Measurements from ENCODE around the gene MTA1. TPM values are rescaled to one million over a fixed set of nuclear protein-coding genes. Genes with fewer than 3 reads are reported as not detected.

The MTA1 gene
- polyA plus RNA-seq, 2 donors: 37.4 to 70.4 TPM

- WGBS, 2 donors: 50 to 72% methylated on average over 19 to 27 of the region's 27 CpGs
These were observed 79.8 kb downstream of the MTA1 start for GRCh38 chr14:105499256-105500035.

DNA sequence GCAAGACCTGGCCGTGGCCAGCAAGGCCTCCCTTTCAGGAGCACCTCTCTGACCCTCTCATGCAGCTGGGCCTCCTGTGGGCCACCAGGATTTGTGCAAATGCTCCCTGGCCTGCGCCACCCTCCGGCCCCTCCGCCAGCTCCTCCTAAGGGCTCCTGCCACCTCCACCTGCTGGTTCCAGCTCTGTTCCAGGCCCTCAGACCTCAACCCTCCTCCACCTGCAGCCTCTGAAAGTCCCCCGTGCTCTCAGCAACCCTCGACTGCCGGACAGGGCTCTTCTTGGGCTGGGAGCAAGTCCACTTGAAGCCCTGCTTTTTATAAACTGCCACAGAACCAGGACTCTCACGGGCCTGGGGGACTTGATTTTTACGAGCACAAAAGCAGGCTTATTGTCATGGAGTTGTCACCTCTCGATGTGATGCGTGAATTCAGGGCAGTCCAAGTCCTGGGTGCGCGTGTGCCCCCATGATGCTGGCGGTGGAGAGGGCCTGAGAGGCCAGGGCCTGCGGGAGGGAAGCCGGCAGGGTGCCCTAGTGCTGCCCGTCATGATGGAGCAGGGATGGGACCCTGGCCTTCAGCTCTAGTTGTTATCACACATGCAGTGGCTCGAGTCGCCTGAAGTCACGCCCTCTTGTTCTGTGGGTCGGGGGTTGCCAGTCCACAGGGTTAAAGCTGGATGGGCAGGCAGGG lies 80.6 kb downstream of the MTA1 start:
- H3K27me3 ChIP-seq (ENCODE audit: control insufficient read depth in 1 of 2, insufficient read depth in 2 of 2, low read length in 2 of 2): no peaks in the 10 kb centered on the region

More at GRCh38 chr14:105499256-105500035, 79.8 kb downstream of the MTA1 start:
- no peak overlapping the region for H3K27ac ChIP-seq (ENCODE audit: low read depth in 2 of 2, low read length in 1 of 2)
- no peak overlapping the region for H3K4me3 ChIP-seq (ENCODE audit: low read depth in 1 of 2, low read length in 2 of 2)
- peaks cover 0 to 9% of the 10 kb centered on the region in 2 donors for H3K36me3 ChIP-seq (ENCODE audit: control insufficient read depth in 2 of 2, insufficient read depth in 2 of 2, low read length in 1 of 2)
- H3K27me3 ChIP-seq (ENCODE audit: control insufficient read depth in 1 of 2, insufficient read depth in 2 of 2, low read length in 2 of 2): no peaks in the 10 kb centered on the region
- H3K4me1 ChIP-seq (ENCODE audit: control insufficient read depth in 2 of 2, insufficient read depth in 2 of 2, low read length in 1 of 2): peaks cover 0 to 9% of the 10 kb centered on the region in 2 donors
- no peaks in the 10 kb centered on the region for H3K9me3 ChIP-seq (ENCODE audit: control insufficient read depth in 2 of 2, insufficient read depth in 1 of 2, low read depth in 1 of 2, low read length in 1 of 2)

GRCh38 chr14:105500726-105501101 lies 81.1 kb downstream of the MTA1 start:
- H3K27ac ChIP-seq (ENCODE audit: low read depth in 2 of 2, low read length in 1 of 2): no peak overlapping the region
- H3K36me3 ChIP-seq (ENCODE audit: control insufficient read depth in 2 of 2, insufficient read depth in 2 of 2, low read length in 1 of 2): peaks cover 0 to 9% of the 10 kb centered on the region in 2 donors
- no peak overlapping the region for H3K4me3 ChIP-seq (ENCODE audit: low read depth in 1 of 2, low read length in 2 of 2)
- H3K9me3 ChIP-seq (ENCODE audit: control insufficient read depth in 2 of 2, insufficient read depth in 1 of 2, low read depth in 1 of 2, low read length in 1 of 2): no peaks in the 10 kb centered on the region
- peaks cover 0 to 3% of the 10 kb centered on the region in 2 donors for H3K4me1 ChIP-seq (ENCODE audit: control insufficient read depth in 2 of 2, insufficient read depth in 2 of 2, low read length in 1 of 2)
- H3K27me3 ChIP-seq (ENCODE audit: control insufficient read depth in 1 of 2, insufficient read depth in 2 of 2, low read length in 2 of 2): no peaks in the 10 kb centered on the region
- 67 to 76% methylated on average over 10 of the region's 10 CpGs for WGBS, 2 donors

More for the DNA sequence above, 80.6 kb downstream of the MTA1 start:
- Histone ChIP-seq H3K9me3 (ENCODE audit: control insufficient read depth in 2 of 2, insufficient read depth in 1 of 2, low read depth in 1 of 2, low read length in 1 of 2) (no peaks in the 10 kb centered on the region), H3K4me1 (ENCODE audit: control insufficient read depth in 2 of 2, insufficient read depth in 2 of 2, low read length in 1 of 2) (peaks cover 0 to 8% of the 10 kb centered on the region in 2 donors), H3K27ac (ENCODE audit: low read depth in 2 of 2, low read length in 1 of 2) (no peak overlapping the region), H3K4me3 (ENCODE audit: low read depth in 1 of 2, low read length in 2 of 2) (no peak overlapping the region), H3K36me3 (ENCODE audit: control insufficient read depth in 2 of 2, insufficient read depth in 2 of 2, low read length in 1 of 2) (peaks cover 0 to 9% of the 10 kb centered on the region in 2 donors)
- WGBS, 2 donors: 81 to 84% methylated on average over 21 of the region's 21 CpGs

- H3K27me3 ChIP-seq (ENCODE audit: control insufficient read depth in 1 of 2, insufficient read depth in 2 of 2, low read length in 2 of 2): no peaks in the 10 kb centered on the region
- 88 to 91% methylated on average over 13 of the region's 13 CpGs for WGBS, 2 donors
- peaks cover 0 to 3% of the 10 kb centered on the region in 2 donors for H3K4me1 ChIP-seq (ENCODE audit: control insufficient read depth in 2 of 2, insufficient read depth in 2 of 2, low read length in 1 of 2)
- no peaks in the 10 kb centered on the region for H3K9me3 ChIP-seq (ENCODE audit: control insufficient read depth in 2 of 2, insufficient read depth in 1 of 2, low read depth in 1 of 2, low read length in 1 of 2)
- no peak overlapping the region for H3K4me3 ChIP-seq (ENCODE audit: low read depth in 1 of 2, low read length in 2 of 2)
- H3K36me3 ChIP-seq (ENCODE audit: control insufficient read depth in 2 of 2, insufficient read depth in 2 of 2, low read length in 1 of 2): peaks cover 0 to 9% of the 10 kb centered on the region in 2 donors
- H3K27ac ChIP-seq (ENCODE audit: low read depth in 2 of 2, low read length in 1 of 2): no peak overlapping the region
These were observed 82.1 kb downstream of the MTA1 start for GRCh38 chr14:105501504-105502291.

- Histone ChIP-seq H3K4me1 (ENCODE audit: control insufficient read depth in 2 of 2, insufficient read depth in 2 of 2, low read length in 1 of 2) (peaks cover 0 to 3% of the 10 kb centered on the region in 2 donors), H3K27me3 (ENCODE audit: control insufficient read depth in 1 of 2, insufficient read depth in 2 of 2, low read length in 2 of 2) (no peaks in the 10 kb centered on the region), H3K4me3 (ENCODE audit: low read depth in 1 of 2, low read length in 2 of 2) (no peak overlapping the region), H3K36me3 (ENCODE audit: control insufficient read depth in 2 of 2, insufficient read depth in 2 of 2, low read length in 1 of 2) (peaks cover 0 to 9% of the 10 kb centered on the region in 2 donors), H3K27ac (ENCODE audit: low read depth in 2 of 2, low read length in 1 of 2) (no peak overlapping the region), H3K9me3 (ENCODE audit: control insufficient read depth in 2 of 2, insufficient read depth in 1 of 2, low read depth in 1 of 2, low read length in 1 of 2) (no peaks in the 10 kb centered on the region)
- WGBS, 2 donors: 81 to 85% methylated on average over 17 to 18 of the region's 18 CpGs
These were observed 83.0 kb downstream of the MTA1 start for GRCh38 chr14:105502446-105503295.

GRCh38 chr14:105503296-105503640 lies 83.6 kb downstream of the MTA1 start:
- Histone ChIP-seq H3K9me3 (ENCODE audit: control insufficient read depth in 2 of 2, insufficient read depth in 1 of 2, low read depth in 1 of 2, low read length in 1 of 2) (no peaks in the 10 kb centered on the region), H3K27ac (ENCODE audit: low read depth in 2 of 2, low read length in 1 of 2) (no peak overlapping the region), H3K4me3 (ENCODE audit: low read depth in 1 of 2, low read length in 2 of 2) (no peak overlapping the region), H3K27me3 (ENCODE audit: control insufficient read depth in 1 of 2, insufficient read depth in 2 of 2, low read length in 2 of 2) (no peaks in the 10 kb centered on the region), H3K4me1 (ENCODE audit: control insufficient read depth in 2 of 2, insufficient read depth in 2 of 2, low read length in 1 of 2) (peaks cover 0 to 3% of the 10 kb centered on the region in 2 donors), H3K36me3 (ENCODE audit: control insufficient read depth in 2 of 2, insufficient read depth in 2 of 2, low read length in 1 of 2) (peaks cover 0 to 5% of the 10 kb centered on the region in 2 donors)
- WGBS, 2 donors: 84 to 90% methylated on average over 7 of the region's 7 CpGs

DNA sequence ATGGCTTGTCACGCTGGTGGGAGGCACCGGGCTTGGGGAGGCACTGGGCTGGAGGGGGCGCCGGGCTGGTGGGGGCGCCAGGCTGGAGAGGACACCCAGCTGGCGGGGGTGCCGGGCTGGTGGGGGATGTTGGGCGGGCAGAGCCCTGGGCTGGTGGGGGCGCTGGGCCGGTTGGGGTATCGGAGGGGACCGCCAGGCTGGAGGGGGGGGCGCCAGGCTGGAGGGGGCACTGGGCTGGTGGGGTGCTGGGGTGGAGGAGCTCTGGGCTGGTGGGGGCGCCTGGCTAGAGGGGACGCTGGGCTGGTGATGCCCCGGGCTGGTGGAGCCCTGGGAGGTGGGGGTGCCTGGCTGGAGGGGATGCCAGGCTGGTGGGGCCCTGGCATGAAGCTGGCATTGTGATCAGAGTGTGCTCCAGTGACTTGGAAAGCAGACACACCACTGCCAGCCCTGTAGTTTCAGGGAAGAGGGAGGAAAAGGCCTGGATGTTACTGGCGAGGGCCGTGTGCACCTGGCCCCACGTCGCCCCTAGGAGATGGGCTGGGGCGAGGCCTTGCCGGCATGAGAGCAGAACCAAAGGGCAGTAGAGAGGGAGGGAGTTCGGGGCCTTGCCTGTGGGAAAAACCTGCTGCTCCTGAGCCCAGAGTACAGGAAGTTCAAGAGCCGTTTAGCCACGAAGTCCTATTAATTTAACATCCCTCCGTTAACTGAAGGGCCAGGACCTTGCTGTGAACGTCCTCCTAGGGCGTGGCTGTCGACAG lies 84.5 kb downstream of the MTA1 start:
- no peaks in the 10 kb centered on the region for H3K36me3 ChIP-seq (ENCODE audit: control insufficient read depth in 2 of 2, insufficient read depth in 2 of 2, low read length in 1 of 2)
- H3K9me3 ChIP-seq (ENCODE audit: control insufficient read depth in 2 of 2, insufficient read depth in 1 of 2, low read depth in 1 of 2, low read length in 1 of 2): no peaks in the 10 kb centered on the region
- no peak overlapping the region for H3K4me3 ChIP-seq (ENCODE audit: low read depth in 1 of 2, low read length in 2 of 2)
- no peak overlapping the region for H3K27ac ChIP-seq (ENCODE audit: low read depth in 2 of 2, low read length in 1 of 2)
- H3K4me1 ChIP-seq (ENCODE audit: control insufficient read depth in 2 of 2, insufficient read depth in 2 of 2, low read length in 1 of 2): peaks cover 0 to 3% of the 10 kb centered on the region in 2 donors
- WGBS, 2 donors: 70 to 72% methylated on average over 26 to 29 of the region's 29 CpGs
- H3K27me3 ChIP-seq (ENCODE audit: control insufficient read depth in 1 of 2, insufficient read depth in 2 of 2, low read length in 2 of 2): no peaks in the 10 kb centered on the region

- no peaks in the 10 kb centered on the region for H3K27me3 ChIP-seq (ENCODE audit: control insufficient read depth in 1 of 2, insufficient read depth in 2 of 2, low read length in 2 of 2)
- no peak overlapping the region for H3K27ac ChIP-seq (ENCODE audit: low read depth in 2 of 2, low read length in 1 of 2)
- no peaks in the 10 kb centered on the region for H3K36me3 ChIP-seq (ENCODE audit: control insufficient read depth in 2 of 2, insufficient read depth in 2 of 2, low read length in 1 of 2)
- 91 to 93% methylated on average over 16 of the region's 16 CpGs for WGBS, 2 donors
- H3K4me3 ChIP-seq (ENCODE audit: low read depth in 1 of 2, low read length in 2 of 2): no peak overlapping the region
- peaks cover 0 to 3% of the 10 kb centered on the region in 2 donors for H3K4me1 ChIP-seq (ENCODE audit: control insufficient read depth in 2 of 2, insufficient read depth in 2 of 2, low read length in 1 of 2)
- no peaks in the 10 kb centered on the region for H3K9me3 ChIP-seq (ENCODE audit: control insufficient read depth in 2 of 2, insufficient read depth in 1 of 2, low read depth in 1 of 2, low read length in 1 of 2)
These were observed 85.5 kb downstream of the MTA1 start for GRCh38 chr14:105505101-105505500.

Measured in esophagus (tissue), 2 donors.